22Rv1 (cell line): ENCODE results near the gene GTF2IRD1.

Experiments used
- CTCF ChIP-seq: fragments of 450-650 bp; IDR thresholded peaks from 2 replicates; pipeline ENCODE4 v1.5.1; 2017; ENCODE audit warnings: mild to moderate bottlenecking
- ZFX ChIP-seq: fragments of 450-650 bp; IDR thresholded peaks from 2 replicates; pipeline ENCODE4 v1.6.1; 2017; ENCODE audit warnings: antibody characterized with exemption, borderline replicate concordance

GRCh38 chr7:74489997-74490945 lies 36.6 kb downstream of the GTF2IRD1 start:
- TF ChIP-seq CTCF = no peak
- TF ChIP-seq ZFX = no peak
